ENCODE results near the gene LSAMP. TPM values are rescaled to one million over a fixed set of nuclear protein-coding genes. Genes with fewer than 3 reads are reported as not detected.
"Not testable (repeated sequence)": the region's sequence is repeated elsewhere in the genome, so short reads cannot be mapped to it uniquely, and the experiment has no call there.

Gene LSAMP
- total RNA-seq, 1 donor from 2014 or later: not detected

DNA sequence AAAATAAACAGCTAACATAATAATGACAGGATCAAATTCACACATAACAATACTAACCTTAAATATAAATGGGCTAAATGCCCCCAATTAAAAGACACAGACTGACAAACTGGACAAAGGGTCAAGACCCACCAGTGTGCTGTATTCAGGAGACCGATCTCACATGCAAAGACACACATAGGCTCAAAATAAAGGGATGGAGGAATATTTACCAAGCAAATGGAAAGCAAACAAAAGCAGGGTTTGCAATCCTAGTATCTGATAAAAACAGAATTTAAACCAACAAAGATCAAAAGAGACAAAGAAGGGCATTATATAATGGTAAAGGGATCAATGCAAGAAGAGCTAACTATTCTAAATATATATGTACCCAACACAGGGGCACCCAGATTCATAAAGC lies 692.3 kb downstream of the LSAMP start:
- H3K9me3 Mint-ChIP-seq; H3K27ac Mint-ChIP-seq; H3K4me3 Mint-ChIP-seq (ENCODE audit: low read depth); intact Hi-C loops (cut with micrococcal nuclease); DNase-seq (ENCODE audit: low spot score); H3K36me3 Mint-ChIP-seq (ENCODE audit: low read depth); H3K4me1 Mint-ChIP-seq (ENCODE audit: low read depth): not testable (repeated sequence)
- H3K27me3 Mint-ChIP-seq (ENCODE audit: low read depth): peaks cover 16% of the 10 kb centered on the region
